Body of pancreas (tissue), 4 donors: ENCODE measurements around the gene SSR1. TPM values are rescaled to one million over a fixed set of nuclear protein-coding genes. Genes with fewer than 3 reads are reported as not detected.

Experiments used
- ATAC-seq: fragments of 150-250 bp; one replicate; pipeline ENCODE4 v1.9.1; 2016
- DNase-seq, 4 donors: peaks; one replicate each; pipeline ENCODE4 v3.0.0-alpha.2; 2019
- H3K27ac ChIP-seq, 4 donors: fragments of 200-600 bp; sonication (generic); 1 replicate in 3 of 4; 2 replicates in 1 of 4; pipeline versions ENCODE4 v1.5.1 to v1.6.1; 2016 to 2019; ENCODE audit warnings: mild to moderate bottlenecking in 1 of 4, mixed read lengths in 1 of 4, moderate library complexity in 1 of 4
- H3K27me3 ChIP-seq, 2 donors: fragments of 200-600 bp; sonication (generic); one replicate each; pipeline ENCODE4 v1.6.0; 2016; ENCODE audit warnings: mild to moderate bottlenecking in 1 of 2
- H3K36me3 ChIP-seq, 2 donors: fragments of 200-600 bp; sonication (generic); replicated peaks in 1 of 2; 2 replicates each; pipeline ENCODE4 v1.5.1; 2016; ENCODE audit warnings: low read depth in 2 of 2; ENCODE audit not compliant: insufficient read depth in 1 of 2
- H3K4me1 ChIP-seq: fragments of 200-600 bp; sonication (generic); one replicate; pipeline ENCODE4 v1.6.0; 2016
- H3K4me3 ChIP-seq, 2 donors: fragments of 200-600 bp; sonication (generic); 1 replicate in 1 of 2; 2 replicates in 1 of 2; pipeline ENCODE4 v1.5.1; 2016 to 2019
- H3K9me3 ChIP-seq, 3 donors: fragments of 200-600 bp; sonication (generic); 1 replicate in 2 of 3; 2 replicates in 1 of 3; pipeline ENCODE4 v1.5.1; 2016
- POLR2A ChIP-seq, 3 donors: fragments of 450-650 bp; IDR thresholded peaks; one replicate each; pipeline ENCODE4 v1.6.1; 2016; ENCODE audit warnings: antibody characterized with exemption in 3 of 3, mild to moderate bottlenecking in 2 of 3
- WGBS, 2 donors: methylation state at CpG; one replicate each; pipeline ENCODE4 v1.1.5; 2017; 5-methylcytosine and 5-hydroxymethylcytosine counted together
- intact Hi-C: fragments of 100-400 bp; cut with DNase I; formaldehyde crosslinking; loops from one replicate; pipeline ENCODE4 v1.15.1; 2023
- total RNA-seq, 2 donors: library from RNA; depleted of rRNA; stranded (reverse); fragments of >200 nt; gene quantifications; one replicate each; pipeline ENCODE4 v1.1.0, GENCODE V29; 2016
- TF ChIP-seq, protein P1 (sequence below), 7 experiments: fragments of 450-650 bp in 4 of 7; fragments of 200-600 bp in 3 of 7; sonication (generic) in 3 of 7; IDR thresholded peaks; one replicate each; pipeline ENCODE4 v1.5.1; 2016 to 2019; ENCODE audit warnings: antibody characterized with exemption in 7 of 7

The SSR1 gene
- total RNA-seq, 2 donors from 2014 or later: 50.1 TPM

DNA sequence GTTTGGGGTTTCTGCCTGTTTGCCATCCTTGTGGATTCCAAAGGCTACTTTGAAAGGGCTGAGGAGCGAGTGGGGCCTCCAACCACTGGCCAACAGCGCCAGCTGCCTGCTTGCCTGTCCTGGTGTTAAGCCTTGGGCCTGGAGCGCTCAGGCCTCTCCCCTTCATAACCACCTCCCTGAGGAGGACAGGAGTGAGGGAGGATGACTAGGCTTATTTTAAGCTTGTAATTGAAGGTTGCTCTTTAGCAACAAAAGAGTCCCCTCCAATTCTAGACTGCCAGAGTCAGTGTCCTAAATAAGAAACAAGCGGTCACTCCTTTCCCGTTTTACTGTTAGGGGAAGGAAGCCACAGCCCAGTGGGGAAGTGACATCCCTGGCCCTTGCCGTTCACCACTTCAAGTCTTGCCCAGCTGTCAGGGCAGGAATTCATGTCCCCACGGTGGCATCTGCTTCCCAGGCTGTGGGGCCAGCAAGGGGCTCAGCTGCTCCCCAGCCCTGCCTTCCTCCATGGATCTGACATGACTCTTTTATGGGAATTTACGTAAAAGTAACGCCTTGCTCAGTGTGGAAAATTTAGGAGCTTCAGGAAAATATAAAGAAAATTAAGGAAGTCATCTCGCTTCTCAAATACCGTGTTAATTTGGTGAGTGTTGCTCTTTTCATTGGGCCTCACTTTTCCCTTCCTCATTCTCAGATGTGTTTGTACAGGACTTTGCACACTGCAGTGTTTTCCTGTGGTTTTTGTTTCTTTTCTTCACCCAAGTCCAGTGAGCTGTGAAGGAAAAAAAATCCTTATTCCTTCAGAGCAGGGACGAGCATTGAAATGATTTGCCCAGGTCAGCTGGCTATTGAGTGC lies 57.8 kb downstream of the SSR1 start:
- no peaks in the 10 kb centered on the region for H3K27me3 ChIP-seq
- H3K4me3 ChIP-seq: no peak overlapping the region
- no peak for ATAC-seq
- H3K9me3 ChIP-seq: no peaks in the 10 kb centered on the region
- peaks cover under 1% of the 10 kb centered on the region for H3K4me1 ChIP-seq
- H3K36me3 ChIP-seq: peaks cover 0 to 5% of the 10 kb centered on the region in 2 donors
- H3K27ac ChIP-seq: peak overlapping the region in 1 of 4 donors; percentile 74
- no peak for TF ChIP-seq POLR2A (IDR thresholded peaks at IDR 0.05)
- TF ChIP-seq, protein P1, sequence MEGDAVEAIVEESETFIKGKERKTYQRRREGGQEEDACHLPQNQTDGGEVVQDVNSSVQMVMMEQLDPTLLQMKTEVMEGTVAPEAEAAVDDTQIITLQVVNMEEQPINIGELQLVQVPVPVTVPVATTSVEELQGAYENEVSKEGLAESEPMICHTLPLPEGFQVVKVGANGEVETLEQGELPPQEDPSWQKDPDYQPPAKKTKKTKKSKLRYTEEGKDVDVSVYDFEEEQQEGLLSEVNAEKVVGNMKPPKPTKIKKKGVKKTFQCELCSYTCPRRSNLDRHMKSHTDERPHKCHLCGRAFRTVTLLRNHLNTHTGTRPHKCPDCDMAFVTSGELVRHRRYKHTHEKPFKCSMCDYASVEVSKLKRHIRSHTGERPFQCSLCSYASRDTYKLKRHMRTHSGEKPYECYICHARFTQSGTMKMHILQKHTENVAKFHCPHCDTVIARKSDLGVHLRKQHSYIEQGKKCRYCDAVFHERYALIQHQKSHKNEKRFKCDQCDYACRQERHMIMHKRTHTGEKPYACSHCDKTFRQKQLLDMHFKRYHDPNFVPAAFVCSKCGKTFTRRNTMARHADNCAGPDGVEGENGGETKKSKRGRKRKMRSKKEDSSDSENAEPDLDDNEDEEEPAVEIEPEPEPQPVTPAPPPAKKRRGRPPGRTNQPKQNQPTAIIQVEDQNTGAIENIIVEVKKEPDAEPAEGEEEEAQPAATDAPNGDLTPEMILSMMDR (IDR thresholded peaks at IDR 0.05): no peak
- intact Hi-C loops: no loop called here
- WGBS, 2 donors: 71 to 78% methylated on average over 12 of the region's 12 CpGs
- peak in 2 of 4 donors; percentile 10 to 50 for DNase-seq

DNA sequence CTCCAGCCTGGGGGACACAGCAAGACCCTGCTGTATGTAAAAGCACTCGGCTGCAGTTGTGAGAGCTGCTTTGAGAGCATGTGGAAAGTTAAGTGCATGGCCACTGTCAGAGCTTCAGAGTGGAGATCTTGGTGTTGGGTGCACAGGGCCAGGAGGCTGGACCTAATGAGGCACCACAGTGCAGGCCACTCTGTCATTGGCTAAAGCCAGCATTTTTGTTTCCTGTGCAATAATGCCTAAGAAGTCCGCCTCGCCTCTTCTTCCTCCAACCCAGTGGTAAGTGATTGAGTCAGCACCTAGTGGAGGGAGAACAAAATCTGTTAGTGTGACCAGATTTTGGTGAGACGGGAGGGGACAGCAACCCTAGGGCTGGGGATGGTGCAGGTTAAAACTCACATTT lies 60.6 kb downstream of the SSR1 start:
- Histone ChIP-seq H3K36me3 (peaks cover 7 to 28% of the 10 kb centered on the region in 2 donors), H3K27me3 (no peaks in the 10 kb centered on the region), H3K9me3 (no peaks in the 10 kb centered on the region), H3K27ac (peak overlapping the region in 1 of 4 donors; percentile 48), H3K4me3 (no peak overlapping the region), H3K4me1 (no peaks in the 10 kb centered on the region)
- TF ChIP-seq, protein P1 (IDR thresholded peaks at IDR 0.05): no peak
- TF ChIP-seq POLR2A (IDR thresholded peaks at IDR 0.05): no peak
- intact Hi-C loops: no loop called here
- 75 to 82% methylated on average over 3 to 4 of the region's 4 CpGs for WGBS, 2 donors
- ATAC-seq: no peak
- peak in 2 of 4 donors; percentile 5 to 41 for DNase-seq

DNA sequence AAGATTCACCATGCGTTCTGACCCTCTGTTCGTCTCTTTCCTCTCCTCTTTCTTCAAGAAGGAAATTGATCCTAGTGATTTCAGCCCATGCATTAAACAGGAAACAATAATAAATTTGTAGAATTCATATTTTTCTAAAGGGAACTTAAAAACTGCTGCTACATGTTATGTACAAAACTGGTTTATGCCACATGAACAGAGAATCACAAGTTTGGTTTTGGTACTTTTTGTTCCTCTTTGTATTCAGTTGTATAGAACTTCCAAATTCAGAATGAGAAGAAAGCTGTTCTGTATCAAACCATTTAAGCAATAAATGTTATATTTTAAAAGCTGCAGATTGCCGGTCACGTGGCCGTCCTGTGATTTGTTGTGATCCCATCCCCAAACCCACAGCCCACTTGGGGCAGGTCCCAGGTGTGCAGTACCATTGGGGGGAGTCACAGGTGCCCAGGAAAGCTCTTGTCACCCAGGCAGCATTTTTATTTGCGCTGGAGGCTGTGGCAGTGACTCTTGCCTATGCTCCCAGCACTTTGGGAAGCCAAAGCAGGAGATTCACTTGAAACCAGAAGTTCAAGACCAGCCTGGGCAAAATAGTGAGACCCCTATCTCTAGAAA lies 61.2 kb downstream of the SSR1 start:
- no peaks in the 10 kb centered on the region for H3K9me3 ChIP-seq
- no peaks in the 10 kb centered on the region for H3K4me1 ChIP-seq
- no peak overlapping the region for H3K4me3 ChIP-seq
- H3K36me3 ChIP-seq: peaks cover 7 to 34% of the 10 kb centered on the region in 2 donors
- peak overlapping the region in 1 of 4 donors; percentile 48 for H3K27ac ChIP-seq
- DNase-seq (no peak), ATAC-seq (no peak)
- no peaks in the 10 kb centered on the region for H3K27me3 ChIP-seq
- intact Hi-C loops: no loop called here
- no peak for TF ChIP-seq POLR2A (IDR thresholded peaks at IDR 0.05)
- TF ChIP-seq, protein P1 (IDR thresholded peaks at IDR 0.05): no peak
- 81 to 95% methylated on average over 6 of the region's 6 CpGs for WGBS, 2 donors

- 88 to 91% methylated on average over 8 of the region's 8 CpGs for WGBS, 2 donors
- intact Hi-C loops: no loop called here
- Histone ChIP-seq H3K4me1 (no peaks in the 10 kb centered on the region), H3K27me3 (no peaks in the 10 kb centered on the region), H3K36me3 (peaks cover 7 to 40% of the 10 kb centered on the region in 2 donors), H3K9me3 (no peaks in the 10 kb centered on the region), H3K4me3 (no peak overlapping the region), H3K27ac (no peak overlapping the region)
- TF ChIP-seq, protein P1 (IDR thresholded peaks at IDR 0.05): no peak
- no peak for TF ChIP-seq POLR2A (IDR thresholded peaks at IDR 0.05)
- ATAC-seq (no peak), DNase-seq (no peak)
These were observed 62.2 kb downstream of the SSR1 start for GRCh38 chr6:7250812-7251211.
